Cortex of kidney (tissue), 1 donor: ENCODE measurements around the gene ABCC6.
"Not testable (repeated sequence)": the region's sequence is repeated elsewhere in the genome, so short reads cannot be mapped to it uniquely, and the experiment has no call there.

Source experiments
- DNase-seq: peaks from one replicate; lab custom pipeline; 2025; lab: John Stamatoyannopoulos, UW

Gene ABCC6

DNA sequence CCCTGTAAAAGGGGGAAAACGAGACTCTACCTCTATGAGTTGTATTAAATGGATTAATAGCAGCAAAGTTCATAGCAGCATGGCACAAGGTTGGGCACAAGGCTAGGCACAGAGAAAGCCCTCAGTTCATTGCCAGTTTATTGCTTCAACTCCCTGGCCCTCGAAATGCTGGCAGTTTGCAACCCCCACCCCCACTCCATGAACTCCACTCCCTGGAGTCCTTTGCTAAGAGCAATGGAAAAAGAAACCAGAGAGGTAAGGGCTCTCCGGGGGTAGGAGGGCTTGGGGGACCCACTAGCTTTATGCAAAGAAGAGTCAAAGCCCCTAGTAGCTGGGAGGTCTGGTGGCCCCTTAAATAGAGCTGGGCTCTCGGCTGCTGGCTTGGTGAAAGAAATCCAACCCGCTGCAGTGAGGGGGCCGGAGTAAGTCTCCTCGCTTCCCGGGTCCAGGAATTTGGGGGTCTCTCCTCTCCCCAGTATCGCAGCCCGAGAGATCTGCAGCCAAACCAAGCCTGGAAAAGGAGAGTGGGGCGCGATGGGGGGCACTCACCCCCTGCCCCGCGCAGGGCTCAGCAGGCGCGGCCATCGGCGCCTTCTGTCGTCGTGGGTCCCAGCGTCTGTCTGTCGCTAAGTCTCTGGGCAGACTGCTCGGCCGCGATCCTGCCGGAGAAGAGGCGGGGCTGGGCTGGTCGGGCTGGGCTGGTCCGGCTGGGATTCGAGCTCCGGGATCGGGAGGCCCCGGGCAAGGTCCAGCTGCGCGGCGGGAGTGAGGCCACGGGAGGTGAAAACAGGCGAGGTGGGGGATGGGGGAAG lies at the start of gene ABCC6:
TSS of gene ABCC6 (minus strand) at position 645 of the 812 bp plus-strand sequence. CDS start at position 585, 60 bp downstream.
- DNase-seq: not testable (repeated sequence)

- not testable (repeated sequence) for DNase-seq
Measured at GRCh38 chr16:16272573-16273221, 49.4 kb upstream of the ABCC6 start.

GRCh38 chr16:16271658-16272057 lies 48.4 kb upstream of the ABCC6 start:
- DNase-seq: not testable (repeated sequence)

DNA sequence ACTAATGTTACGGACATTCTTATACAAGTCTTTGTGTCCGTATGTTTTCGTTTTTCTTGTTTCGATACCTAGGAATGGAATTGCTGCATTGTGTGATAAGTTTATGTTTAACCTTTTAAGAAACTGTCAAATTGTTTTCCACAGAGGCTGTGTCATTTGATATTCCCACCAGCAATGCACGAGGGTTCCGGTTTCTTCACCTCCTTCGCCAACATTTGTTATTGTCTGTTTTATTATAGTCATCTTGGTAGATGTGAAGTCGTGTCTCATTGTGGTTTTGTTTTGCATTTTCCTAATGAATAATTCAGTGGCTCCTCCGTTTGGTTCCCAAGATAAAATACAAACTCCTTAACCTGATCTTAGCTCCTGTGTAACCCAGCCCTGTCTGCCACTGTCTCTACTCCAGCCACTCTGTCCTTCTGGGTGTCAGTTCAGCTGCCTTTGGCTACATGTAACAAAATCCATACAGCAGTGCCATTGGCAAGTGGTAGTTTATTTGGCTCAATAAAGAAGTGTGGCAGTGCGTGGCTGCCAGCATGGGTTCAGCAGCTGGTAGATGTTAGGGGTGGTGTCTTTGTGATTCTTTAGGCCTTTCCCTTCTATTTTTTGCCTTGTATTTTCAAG lies 45.0 kb upstream of the ABCC6 start:
- not testable (repeated sequence) for DNase-seq

DNA sequence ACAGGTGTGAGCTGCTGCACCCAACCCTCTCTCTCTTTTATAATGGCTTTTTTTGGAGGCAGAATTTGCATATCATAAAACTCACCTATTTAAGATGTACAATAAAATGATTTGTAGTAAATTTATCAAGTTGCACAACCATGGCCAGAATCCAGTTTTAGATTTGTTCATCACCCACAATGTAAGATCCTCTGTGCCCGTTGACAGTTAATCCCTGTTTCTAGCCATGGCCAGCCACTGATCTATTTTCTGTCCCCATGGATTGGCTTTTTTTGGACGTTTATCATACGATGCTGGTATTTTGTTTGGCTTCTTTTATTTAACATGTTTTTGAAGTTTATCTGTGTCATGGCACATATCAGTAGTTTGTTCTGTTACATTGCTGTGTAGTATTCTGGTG lies 44.4 kb upstream of the ABCC6 start:
- not testable (repeated sequence) for DNase-seq

DNA sequence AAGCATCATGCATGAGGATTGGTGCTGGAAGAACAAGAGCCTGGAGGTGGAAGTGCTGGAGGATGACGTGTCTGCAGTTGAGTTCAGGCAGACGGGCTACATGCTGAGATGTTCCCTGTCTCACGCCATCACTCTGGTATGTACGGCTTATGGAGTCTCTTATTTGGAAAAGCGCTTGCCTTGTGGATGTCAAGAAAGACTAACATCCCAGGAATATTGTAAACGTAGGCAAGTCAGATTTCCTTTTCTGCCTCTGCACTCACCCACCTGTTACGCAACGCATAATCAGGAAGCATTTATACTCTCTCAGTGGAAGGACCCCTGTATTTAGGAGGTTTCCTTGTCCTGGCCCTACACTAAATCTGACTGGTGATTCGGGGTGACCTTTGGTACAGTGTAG lies 41.8 kb upstream of the ABCC6 start:
- not testable (repeated sequence) for DNase-seq

- not testable (repeated sequence) for DNase-seq
Measured at GRCh38 chr16:16263947-16264346, 40.7 kb upstream of the ABCC6 start.

GRCh38 chr16:16262954-16263555 lies 39.8 kb upstream of the ABCC6 start:
- DNase-seq: not testable (repeated sequence)

DNA sequence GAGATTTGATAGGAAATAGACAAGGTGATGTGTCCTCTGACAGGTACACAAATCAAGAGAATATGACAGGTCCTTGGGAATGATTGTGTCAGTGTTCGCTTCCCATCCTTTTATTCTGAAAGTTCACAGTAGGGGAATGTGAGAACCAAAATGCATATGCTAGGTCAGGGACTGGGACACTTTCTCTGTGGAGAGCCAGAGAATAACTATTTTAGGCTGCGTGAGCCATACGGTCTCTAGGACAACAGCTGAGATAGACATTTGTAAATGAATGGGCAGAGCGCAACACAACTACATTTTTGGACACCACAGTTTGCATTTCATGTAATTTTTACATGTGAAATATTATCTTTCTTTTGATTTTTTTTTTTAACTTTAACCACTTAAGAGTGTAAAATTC lies 36.7 kb upstream of the ABCC6 start:
- not testable (repeated sequence) for DNase-seq

- not testable (repeated sequence) for DNase-seq
Measured at GRCh38 chr16:16258822-16259221, 35.5 kb upstream of the ABCC6 start.

DNA sequence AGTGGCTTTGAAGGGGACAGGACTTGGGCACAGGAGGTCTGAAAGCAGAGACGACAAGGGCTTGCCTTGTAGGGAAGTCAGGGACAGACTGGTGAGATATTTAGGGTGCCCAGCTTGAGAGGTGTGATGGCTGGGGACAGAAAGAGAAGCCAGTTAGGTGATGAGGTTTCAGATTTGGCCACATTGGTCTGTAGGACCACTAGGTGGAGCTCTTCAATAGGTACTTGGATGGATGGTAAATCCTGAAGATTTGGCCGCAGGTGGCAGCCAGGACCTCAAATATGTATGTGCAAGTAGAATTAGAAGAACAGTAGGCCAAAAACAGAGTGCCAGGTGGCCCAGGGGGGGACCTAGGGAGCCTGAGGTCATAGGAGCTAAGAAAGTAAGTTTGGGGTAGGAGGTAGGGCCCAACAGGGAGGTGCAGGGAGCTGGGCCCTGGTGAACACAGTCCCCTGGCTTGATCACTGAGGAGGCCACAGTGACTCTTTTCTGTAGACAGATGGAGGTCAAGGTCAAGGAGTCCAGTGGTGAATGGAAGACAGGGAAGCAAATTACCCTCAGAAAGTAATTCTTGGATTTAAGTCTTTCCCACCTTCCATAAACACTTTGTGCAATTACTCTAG lies 34.1 kb upstream of the ABCC6 start:
- DNase-seq: not testable (repeated sequence)

- DNase-seq: not testable (repeated sequence)
Measured at GRCh38 chr16:16252377-16252776, 29.1 kb upstream of the ABCC6 start.

- DNase-seq: not testable (repeated sequence)
Measured at GRCh38 chr16:16249621-16250330, 26.5 kb upstream of the ABCC6 start.

DNA sequence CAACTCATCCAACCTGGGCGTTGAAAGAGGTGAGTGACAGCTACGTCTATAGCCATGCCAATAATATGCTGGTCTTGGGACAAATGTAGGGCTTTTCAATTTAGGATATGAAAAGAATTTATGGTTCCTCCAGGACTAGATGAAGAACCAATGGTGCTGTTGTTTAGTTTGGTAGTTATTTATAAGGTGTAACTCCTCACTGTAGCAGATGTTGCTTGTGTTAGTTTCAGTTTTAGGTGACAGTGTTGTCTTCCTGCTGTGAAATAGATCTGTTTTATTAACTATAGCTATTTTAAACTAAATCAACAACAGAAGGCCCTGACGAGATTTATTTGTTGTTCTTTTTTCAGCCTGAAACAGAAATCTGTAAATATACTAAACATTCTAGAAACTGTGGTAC lies 24.1 kb upstream of the ABCC6 start:
- not testable (repeated sequence) for DNase-seq

DNA sequence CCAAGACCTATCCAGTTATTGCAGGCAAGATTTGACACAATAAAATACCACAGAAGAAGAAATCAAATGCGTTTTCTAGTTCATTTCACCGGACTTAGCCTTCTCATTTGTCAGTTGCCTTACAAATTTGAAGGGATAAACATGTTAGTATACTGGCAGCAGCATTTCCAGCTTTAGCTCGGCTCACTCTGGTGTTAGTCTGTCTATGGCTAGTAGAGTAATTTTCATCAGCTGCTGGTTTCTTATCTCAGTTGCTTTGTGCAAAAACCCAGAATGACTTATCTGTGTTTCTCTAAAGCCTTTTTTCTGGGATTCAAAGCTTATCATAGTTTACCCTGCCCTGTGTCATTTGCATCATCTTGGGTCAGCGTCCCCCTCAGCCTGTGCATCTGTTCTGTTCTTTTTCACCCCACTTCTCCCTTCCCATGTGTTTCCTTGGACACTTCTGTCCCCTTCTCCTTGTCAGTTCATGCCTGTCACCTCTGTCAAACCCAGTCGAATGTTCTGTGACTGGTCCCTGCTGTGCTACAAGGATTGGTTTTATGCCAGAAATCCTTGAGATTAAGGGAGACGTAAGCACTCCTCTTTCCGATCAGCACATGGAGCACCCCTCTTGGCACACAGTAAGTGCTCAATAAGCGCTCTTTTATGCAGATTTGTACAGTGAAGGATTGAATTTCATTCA lies 23.4 kb upstream of the ABCC6 start:
- not testable (repeated sequence) for DNase-seq

DNA sequence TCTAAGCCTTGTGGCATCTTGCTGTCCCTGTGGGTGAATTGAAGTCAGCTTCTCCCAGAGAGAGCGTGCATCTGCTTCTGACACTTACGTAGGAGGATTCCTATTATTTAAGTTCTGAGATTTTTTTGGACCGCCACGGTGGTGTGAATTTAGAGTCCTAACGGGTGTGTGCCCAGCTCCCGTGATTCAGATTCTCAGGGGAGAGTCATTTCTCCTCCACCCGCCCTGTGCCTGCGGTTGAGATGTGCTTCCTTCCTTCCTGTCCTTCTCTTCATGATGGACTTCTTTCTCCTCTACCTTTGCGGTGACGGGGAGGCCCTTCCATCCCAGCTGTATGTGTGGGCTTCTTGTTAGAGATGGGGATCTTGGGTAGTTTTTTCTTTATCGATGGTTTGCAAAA lies 20.6 kb upstream of the ABCC6 start:
- not testable (repeated sequence) for DNase-seq

DNA sequence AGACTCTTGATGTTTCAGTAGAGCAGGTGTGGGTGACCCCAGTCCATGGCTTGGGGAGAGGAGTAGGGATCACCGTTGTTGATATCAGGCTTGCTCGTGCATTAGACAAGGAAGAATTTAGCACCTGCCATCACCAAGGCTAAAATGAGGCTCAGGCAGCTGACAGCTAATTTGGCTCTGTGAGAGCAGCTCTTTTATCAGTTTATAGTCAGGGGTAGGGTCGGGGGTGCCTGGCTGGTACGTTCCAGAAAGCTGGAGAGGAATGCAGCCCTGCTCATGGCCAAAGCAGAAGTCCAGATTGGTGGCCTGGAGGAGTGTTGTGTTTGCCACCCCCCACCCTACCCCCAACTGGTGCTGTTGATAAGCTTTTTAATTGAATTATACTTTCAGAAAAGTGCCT lies 17.4 kb upstream of the ABCC6 start:
- not testable (repeated sequence) for DNase-seq

GRCh38 chr16:16237738-16238137 lies 14.4 kb upstream of the ABCC6 start:
- not testable (repeated sequence) for DNase-seq

GRCh38 chr16:16237071-16237470 lies 13.8 kb upstream of the ABCC6 start:
- not testable (repeated sequence) for DNase-seq

GRCh38 chr16:16232692-16233061 lies 9.4 kb upstream of the ABCC6 start:
- DNase-seq: not testable (repeated sequence)
